ENCODE measurements around the gene CHMP4A. TPM values are rescaled to one million over a fixed set of nuclear protein-coding genes. Genes with fewer than 3 reads are reported as not detected.

Gene CHMP4A
- total RNA-seq, 1 experiment from 2014 or later: 34.6 TPM

- RAD21 ChIA-PET (ENCODE audit: low non-redundant PET in 1 of 2, low total read pairs in 2 of 2, uncharacterized antibody in 2 of 2, unreplicated experiment in 2 of 2): no interaction called here
- DNase-seq (ENCODE audit: low read depth, low spot score): no peak
- no peaks in the 10 kb centered on the region for H3K9me3 ChIP-seq (ENCODE audit: control insufficient read depth in 1 of 2, insufficient read depth in 1 of 2, low read depth in 1 of 2, low read length in 2 of 2)
- CTCF ChIA-PET: interaction anchor here (1.1 kb wide), 1 partner anchor 12 kb away, joined by 3 read pairs; the partner anchor contains the start of gene RABGGTA
- no peak overlapping the region for H3K9ac ChIP-seq (ENCODE audit: low read length)
- peaks cover 10 to 14% of the 10 kb centered on the region in 2 experiments for H3K4me1 ChIP-seq (ENCODE audit: control insufficient read depth in 1 of 2, insufficient read depth in 2 of 2, low read length in 2 of 2)
- no peaks in the 10 kb centered on the region; a peak in 1 of 4 replicates for H3K36me3 ChIP-seq (ENCODE audit: control insufficient read depth in 1 of 2, insufficient read depth in 2 of 2, low read length in 2 of 2)
- H3K4me3 ChIP-seq (replicated peaks in 1 of 2; ENCODE audit: low read depth in 1 of 2, low read length in 2 of 2): no peak overlapping the region
- intact Hi-C loops (cut with micrococcal nuclease): no loop called here
- H3K9me2 ChIP-seq (ENCODE audit: insufficient read depth): no peaks in the 10 kb centered on the region
- POLR2A ChIA-PET: no interaction called here
- H3K4me2 ChIP-seq (ENCODE audit: low read length): peak overlapping the region; percentile 43
- no peak overlapping the region for H3K27ac ChIP-seq (ENCODE audit: low read depth, low read length)
- BruUV-seq (replicated peaks): no TSS peak
- TF ChIP-seq SIN3A (IDR thresholded peaks at IDR 0.05; ENCODE audit: low read depth) (no peak), EZH2 (IDR thresholded peaks at IDR 0.05) (no peak), FOSL1 (IDR thresholded peaks at IDR 0.05; ENCODE audit: low read depth) (no peak), ATF3 (IDR thresholded peaks at IDR 0.05) (no peak), EGR1 (IDR thresholded peaks at IDR 0.05; ENCODE audit: low read depth) (no peak), ZBTB33 (IDR thresholded peaks at IDR 0.05; ENCODE audit: extremely low read depth, insufficient replicate concordance, low read length) (no peak), SRF (IDR thresholded peaks at IDR 0.05; ENCODE audit: low read depth) (no peak), ZNF274 (IDR thresholded peaks at IDR 0.05; ENCODE audit: low read depth, low read length) (no peak), ZFX (IDR thresholded peaks at IDR 0.05) (no peak), CBX3 (IDR thresholded peaks at IDR 0.05; ENCODE audit: low read depth) (no peak), SP1 (IDR thresholded peaks at IDR 0.05; ENCODE audit: low read depth) (no peak), MAX (IDR thresholded peaks at IDR 0.05) (no peak), TCF7L2 (IDR thresholded peaks at IDR 0.05; ENCODE audit: borderline replicate concordance, extremely low read depth, insufficient read depth, insufficient read length) (no peak), JUND (IDR thresholded peaks at IDR 0.05) (no peak)
- TF ChIP-seq, protein P1, sequence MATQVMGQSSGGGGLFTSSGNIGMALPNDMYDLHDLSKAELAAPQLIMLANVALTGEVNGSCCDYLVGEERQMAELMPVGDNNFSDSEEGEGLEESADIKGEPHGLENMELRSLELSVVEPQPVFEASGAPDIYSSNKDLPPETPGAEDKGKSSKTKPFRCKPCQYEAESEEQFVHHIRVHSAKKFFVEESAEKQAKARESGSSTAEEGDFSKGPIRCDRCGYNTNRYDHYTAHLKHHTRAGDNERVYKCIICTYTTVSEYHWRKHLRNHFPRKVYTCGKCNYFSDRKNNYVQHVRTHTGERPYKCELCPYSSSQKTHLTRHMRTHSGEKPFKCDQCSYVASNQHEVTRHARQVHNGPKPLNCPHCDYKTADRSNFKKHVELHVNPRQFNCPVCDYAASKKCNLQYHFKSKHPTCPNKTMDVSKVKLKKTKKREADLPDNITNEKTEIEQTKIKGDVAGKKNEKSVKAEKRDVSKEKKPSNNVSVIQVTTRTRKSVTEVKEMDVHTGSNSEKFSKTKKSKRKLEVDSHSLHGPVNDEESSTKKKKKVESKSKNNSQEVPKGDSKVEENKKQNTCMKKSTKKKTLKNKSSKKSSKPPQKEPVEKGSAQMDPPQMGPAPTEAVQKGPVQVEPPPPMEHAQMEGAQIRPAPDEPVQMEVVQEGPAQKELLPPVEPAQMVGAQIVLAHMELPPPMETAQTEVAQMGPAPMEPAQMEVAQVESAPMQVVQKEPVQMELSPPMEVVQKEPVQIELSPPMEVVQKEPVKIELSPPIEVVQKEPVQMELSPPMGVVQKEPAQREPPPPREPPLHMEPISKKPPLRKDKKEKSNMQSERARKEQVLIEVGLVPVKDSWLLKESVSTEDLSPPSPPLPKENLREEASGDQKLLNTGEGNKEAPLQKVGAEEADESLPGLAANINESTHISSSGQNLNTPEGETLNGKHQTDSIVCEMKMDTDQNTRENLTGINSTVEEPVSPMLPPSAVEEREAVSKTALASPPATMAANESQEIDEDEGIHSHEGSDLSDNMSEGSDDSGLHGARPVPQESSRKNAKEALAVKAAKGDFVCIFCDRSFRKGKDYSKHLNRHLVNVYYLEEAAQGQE (IDR thresholded peaks at IDR 0.05; ENCODE audit: low read depth): no peak
- no peak overlapping the region for H2AFZ ChIP-seq (ENCODE audit: low read depth, low read length, poor library complexity, severe bottlenecking)
- no peaks in the 10 kb centered on the region for H3K79me2 ChIP-seq (ENCODE audit: insufficient read depth, low read length)
- no peaks in the 10 kb centered on the region for H3K27me3 ChIP-seq (ENCODE audit: insufficient read depth, low read length)
- peak; percentile 30; the same call in 1 of the 2 replicates for ATAC-seq
- H4K20me1 ChIP-seq (ENCODE audit: insufficient read depth): no peaks in the 10 kb centered on the region
These were observed 45.4 kb upstream of the CHMP4A start for GRCh38 chr14:24258548-24259265.

All from HCT116 (cell line).